ENCODE results near the gene ARPC5. TPM values are rescaled to one million over a fixed set of nuclear protein-coding genes. Genes with fewer than 3 reads are reported as not detected.

The ARPC5 gene
- total RNA-seq, 3 donors from 2014 or later (not counting 1 experiment from before 2014, with no cell fraction given) = 103 to 120 (median 113) TPM

GRCh38 chr1:183577897-183578465 is 57.6 kb downstream of the ARPC5 start:
- no peak overlapping the region for H3K27ac ChIP-seq (ENCODE audit: low read length)
- no peak overlapping the region for H3K4me3 Mint-ChIP-seq
- no peaks in the 10 kb centered on the region for H3K27me3 Mint-ChIP-seq (ENCODE audit: low read depth in 2 of 2)
- DNase-seq = no peak
- no peak overlapping the region for H3K4me3 ChIP-seq (ENCODE audit: low read length)
- H3K27me3 ChIP-seq (ENCODE audit: control insufficient read depth, insufficient read depth, low read length) = no peaks in the 10 kb centered on the region
- ATAC-seq = no peak
- 51% methylated on average over 7 of the region's 7 CpGs for WGBS (ENCODE audit: insufficient coverage)
- no peaks in the 10 kb centered on the region for H3K9me3 ChIP-seq (ENCODE audit: control insufficient read depth, insufficient read depth, low read length)
- H3K9me3 Mint-ChIP-seq = no peaks in the 10 kb centered on the region
- no peak overlapping the region for H3K27ac Mint-ChIP-seq
- no peaks in the 10 kb centered on the region for H3K36me3 Mint-ChIP-seq
- peaks cover 21% of the 10 kb centered on the region for H3K4me1 ChIP-seq (ENCODE audit: control insufficient read depth, insufficient read depth, low read length)
- intact Hi-C loops (cut with micrococcal nuclease) = no loop called here
- H3K36me3 ChIP-seq (ENCODE audit: control insufficient read depth, insufficient read depth, low read length) = no peaks in the 10 kb centered on the region
- no peak for TF ChIP-seq CTCF (IDR thresholded peaks at IDR 0.05)
- H3K4me1 Mint-ChIP-seq = peaks cover 10% of the 10 kb centered on the region in 2 donors

GRCh38 chr1:183576537-183576936 is 59.0 kb downstream of the ARPC5 start:
- WGBS (ENCODE audit: insufficient coverage) = 84% methylated on average over 8 of the region's 8 CpGs
- no peaks in the 10 kb centered on the region for H3K36me3 ChIP-seq (ENCODE audit: control insufficient read depth, insufficient read depth, low read length)

GRCh38 chr1:183575606-183576005 is 60.0 kb downstream of the ARPC5 start:
- intact Hi-C loops (cut with micrococcal nuclease) = no loop called here
- no peaks in the 10 kb centered on the region for H3K27me3 ChIP-seq (ENCODE audit: control insufficient read depth, insufficient read depth, low read length)
- no peak for TF ChIP-seq CTCF (IDR thresholded peaks at IDR 0.05)
- no peak overlapping the region for H3K27ac Mint-ChIP-seq
- H3K4me1 ChIP-seq (ENCODE audit: control insufficient read depth, insufficient read depth, low read length) = peaks cover 11% of the 10 kb centered on the region
- no peak for ATAC-seq
- DNase-seq = no peak
- H3K27me3 Mint-ChIP-seq (ENCODE audit: low read depth in 2 of 2) = no peaks in the 10 kb centered on the region
- no peak overlapping the region for H3K4me3 Mint-ChIP-seq
- no peaks in the 10 kb centered on the region for H3K36me3 ChIP-seq (ENCODE audit: control insufficient read depth, insufficient read depth, low read length)
- H3K36me3 Mint-ChIP-seq = no peaks in the 10 kb centered on the region
- WGBS (ENCODE audit: insufficient coverage) = 91% methylated on average over 5 of the region's 5 CpGs
- H3K9me3 ChIP-seq (ENCODE audit: control insufficient read depth, insufficient read depth, low read length) = no peaks in the 10 kb centered on the region
- no peaks in the 10 kb centered on the region for H3K9me3 Mint-ChIP-seq
- H3K4me1 Mint-ChIP-seq = peaks cover 10% of the 10 kb centered on the region in 2 donors
- no peak overlapping the region for H3K27ac ChIP-seq (ENCODE audit: low read length)
- no peak overlapping the region for H3K4me3 ChIP-seq (ENCODE audit: low read length)

More at GRCh38 chr1:183576537-183576936, 59.0 kb downstream of the ARPC5 start:
- no peak for ATAC-seq
- Histone ChIP-seq H3K27me3 (ENCODE audit: control insufficient read depth, insufficient read depth, low read length) (no peaks in the 10 kb centered on the region), H3K4me3 (ENCODE audit: low read length) (no peak overlapping the region), H3K4me1 (ENCODE audit: control insufficient read depth, insufficient read depth, low read length) (peaks cover 14% of the 10 kb centered on the region), H3K9me3 (ENCODE audit: control insufficient read depth, insufficient read depth, low read length) (no peaks in the 10 kb centered on the region), H3K27ac (ENCODE audit: low read length) (no peak overlapping the region)
- Mint-ChIP-seq H3K27ac (no peak overlapping the region), H3K36me3 (no peaks in the 10 kb centered on the region), H3K9me3 (no peaks in the 10 kb centered on the region), H3K4me3 (no peak overlapping the region), H3K4me1 (peaks cover 10% of the 10 kb centered on the region in 2 donors), H3K27me3 (ENCODE audit: low read depth in 2 of 2) (no peaks in the 10 kb centered on the region)
- intact Hi-C loops (cut with micrococcal nuclease) = no loop called here
- TF ChIP-seq CTCF (IDR thresholded peaks at IDR 0.05) = no peak
- no peak for DNase-seq

- DNase-seq (no peak), ATAC-seq (no peak)
- H3K9me3 ChIP-seq (ENCODE audit: control insufficient read depth, insufficient read depth, low read length) = no peaks in the 10 kb centered on the region
- no peaks in the 10 kb centered on the region for H3K36me3 Mint-ChIP-seq
- WGBS (ENCODE audit: insufficient coverage) = 100% methylated on average over 1 of the region's 1 CpG
- H3K27ac Mint-ChIP-seq = no peak overlapping the region
- no peak overlapping the region for H3K27ac ChIP-seq (ENCODE audit: low read length)
- peaks cover 0 to 5% of the 10 kb centered on the region in 2 donors for H3K27me3 Mint-ChIP-seq (ENCODE audit: low read depth in 2 of 2)
- H3K4me1 Mint-ChIP-seq = no peaks in the 10 kb centered on the region
- no peaks in the 10 kb centered on the region for H3K36me3 ChIP-seq (ENCODE audit: control insufficient read depth, insufficient read depth, low read length)
- no peak overlapping the region for H3K4me3 Mint-ChIP-seq
- no peaks in the 10 kb centered on the region for H3K9me3 Mint-ChIP-seq
- no peak overlapping the region for H3K4me3 ChIP-seq (ENCODE audit: low read length)
- intact Hi-C loops (cut with micrococcal nuclease) = no loop called here
- no peaks in the 10 kb centered on the region for H3K27me3 ChIP-seq (ENCODE audit: control insufficient read depth, insufficient read depth, low read length)
- H3K4me1 ChIP-seq (ENCODE audit: control insufficient read depth, insufficient read depth, low read length) = peaks cover 6% of the 10 kb centered on the region
- TF ChIP-seq CTCF (IDR thresholded peaks at IDR 0.05) = no peak
Observed at GRCh38 chr1:183572721-183573120, 62.9 kb downstream of the ARPC5 start.

Data from natural killer cell (primary cell).